ENCODE measurements around the gene RET.

RET gene

DNA sequence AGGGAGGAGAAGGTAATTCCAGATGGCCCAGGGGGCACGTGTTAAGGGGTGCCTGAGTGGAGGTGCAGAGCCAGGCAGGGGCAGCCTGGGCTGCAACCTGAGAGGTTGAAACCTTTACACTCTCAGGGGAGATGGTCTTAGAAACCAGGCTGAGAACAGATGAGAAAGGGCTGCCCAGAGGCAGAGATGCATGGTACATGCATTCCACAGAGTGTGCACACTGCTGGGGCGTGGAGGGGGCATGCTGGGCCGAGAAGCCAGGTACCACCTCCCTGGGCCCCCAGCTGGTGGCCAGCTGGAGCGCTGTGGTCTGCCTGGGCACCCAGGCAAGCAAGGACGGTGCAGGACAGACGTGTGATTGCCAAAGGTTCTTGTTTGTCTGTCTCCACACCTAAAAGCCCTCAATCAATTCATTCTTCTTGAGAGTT, 47.2 kb downstream of the RET start:
- DNase-seq = no peak

DNA sequence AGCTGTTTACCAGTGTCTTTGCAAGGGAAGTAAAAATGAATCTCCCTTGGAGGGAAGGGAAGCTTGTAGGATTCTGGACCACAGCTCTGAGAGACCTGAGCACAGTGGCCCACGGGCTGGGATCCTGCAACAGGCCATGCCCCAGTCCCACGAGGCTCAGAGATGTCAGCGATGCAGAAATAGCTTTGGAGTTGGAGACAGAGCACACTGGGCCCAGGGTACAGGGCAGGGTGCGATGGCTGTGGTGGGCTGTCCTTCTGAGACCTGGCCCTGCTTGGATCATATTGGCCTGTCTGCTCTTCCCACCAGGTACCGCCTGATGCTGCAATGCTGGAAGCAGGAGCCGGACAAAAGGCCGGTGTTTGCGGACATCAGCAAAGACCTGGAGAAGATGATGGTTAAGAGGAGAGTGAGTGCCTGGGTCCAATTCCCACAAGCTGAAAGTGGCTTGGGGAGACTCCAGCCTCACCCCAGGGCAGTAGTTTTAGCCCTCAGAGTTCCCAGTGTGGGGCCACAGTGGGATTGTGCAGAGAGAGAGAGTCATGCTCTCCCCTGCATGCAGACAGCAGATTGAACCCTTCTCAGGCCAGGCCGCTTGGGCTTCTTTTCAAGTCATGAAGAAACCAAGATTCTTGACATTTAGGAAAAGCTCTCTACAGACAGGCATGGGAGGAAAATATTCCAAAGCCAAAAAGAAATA, 47.9 kb downstream of the RET start:
- no peak for DNase-seq

DNA sequence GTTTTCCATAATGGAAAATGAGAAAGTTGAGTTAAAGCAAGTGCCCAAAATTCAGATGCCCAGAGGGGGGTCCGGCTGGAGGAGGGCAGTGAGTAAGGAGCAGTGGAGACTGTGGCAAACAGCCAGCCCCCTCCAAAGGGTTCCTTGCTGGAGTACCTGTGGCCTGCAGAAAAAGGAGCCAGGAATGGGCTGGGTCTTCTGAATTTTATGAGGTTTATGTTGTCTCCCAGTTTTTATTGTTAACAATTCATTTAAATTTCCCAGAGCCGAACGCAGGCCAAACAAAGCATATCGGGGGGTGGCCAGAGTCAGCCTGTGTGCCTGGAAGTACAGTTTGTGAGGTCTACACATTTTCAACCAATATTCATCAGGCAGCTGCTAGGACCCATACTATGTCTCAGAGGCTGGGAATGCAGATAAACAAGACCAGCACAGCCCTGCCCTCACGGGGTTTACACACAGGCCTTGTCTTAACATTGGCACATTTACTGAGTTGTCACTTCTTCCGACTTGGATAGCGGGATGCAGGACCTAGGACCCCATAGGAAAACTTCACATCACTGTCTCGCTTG, 48.5 kb downstream of the RET start:
- DNase-seq = no peak

DNA sequence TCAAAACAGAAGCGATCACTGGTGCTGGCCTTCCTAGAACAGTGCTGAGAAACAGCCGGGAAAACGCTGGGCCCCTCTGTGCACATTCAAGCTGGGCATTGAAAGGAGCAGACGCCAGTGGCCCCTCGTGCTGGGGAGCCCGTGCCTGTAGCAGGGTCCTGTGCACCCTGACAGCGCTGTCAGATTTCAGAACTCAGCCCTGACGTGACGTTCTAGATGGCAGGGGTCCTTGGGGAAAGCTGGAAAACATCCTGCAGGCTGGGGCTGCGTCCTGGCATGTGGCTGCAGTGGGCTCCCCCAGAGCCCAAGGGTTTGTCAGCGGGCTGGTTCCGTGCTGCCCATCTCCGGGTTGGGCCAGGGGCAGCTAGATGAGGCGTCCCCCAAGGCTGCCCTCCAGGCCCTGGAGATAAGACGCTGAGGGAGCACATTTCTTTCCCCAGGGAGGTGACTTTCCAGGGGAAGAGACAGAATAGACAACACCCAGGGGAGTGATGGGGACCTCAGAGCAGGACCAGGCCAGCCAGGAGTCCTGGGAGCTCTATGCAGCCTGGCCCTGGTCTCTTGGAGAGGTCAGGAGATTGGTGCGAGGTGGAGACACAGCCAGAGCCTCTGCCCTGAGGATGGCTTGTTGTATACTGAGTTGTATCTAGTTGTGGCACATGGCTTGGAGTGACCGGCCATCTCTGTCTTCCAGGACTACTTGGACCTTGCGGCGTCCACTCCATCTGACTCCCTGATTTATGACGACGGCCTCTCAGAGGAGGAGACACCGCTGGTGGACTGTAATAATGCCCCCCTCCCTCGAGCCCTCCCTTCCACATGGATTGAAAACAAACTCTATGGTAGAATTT, 49.2 kb downstream of the RET start:
- DNase-seq = no peak

DNA sequence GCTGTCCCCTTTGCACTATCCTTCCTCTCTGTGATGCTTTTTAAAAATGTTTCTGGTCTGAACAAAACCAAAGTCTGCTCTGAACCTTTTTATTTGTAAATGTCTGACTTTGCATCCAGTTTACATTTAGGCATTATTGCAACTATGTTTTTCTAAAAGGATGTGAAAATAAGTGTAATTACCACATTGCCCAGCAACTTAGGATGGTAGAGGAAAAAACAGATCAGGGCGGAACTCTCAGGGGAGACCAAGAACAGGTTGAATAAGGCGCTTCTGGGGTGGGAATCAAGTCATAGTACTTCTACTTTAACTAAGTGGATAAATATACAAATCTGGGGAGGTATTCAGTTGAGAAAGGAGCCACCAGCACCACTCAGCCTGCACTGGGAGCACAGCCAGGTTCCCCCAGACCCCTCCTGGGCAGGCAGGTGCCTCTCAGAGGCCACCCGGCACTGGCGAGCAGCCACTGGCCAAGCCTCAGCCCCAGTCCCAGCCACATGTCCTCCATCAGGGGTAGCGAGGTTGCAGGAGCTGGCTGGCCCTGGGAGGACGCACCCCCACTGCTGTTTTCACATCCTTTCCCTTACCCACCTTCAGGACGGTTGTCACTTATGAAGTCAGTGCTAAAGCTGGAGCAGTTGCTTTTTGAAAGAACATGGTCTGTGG, 50.0 kb downstream of the RET start:
- no peak for DNase-seq

DNA sequence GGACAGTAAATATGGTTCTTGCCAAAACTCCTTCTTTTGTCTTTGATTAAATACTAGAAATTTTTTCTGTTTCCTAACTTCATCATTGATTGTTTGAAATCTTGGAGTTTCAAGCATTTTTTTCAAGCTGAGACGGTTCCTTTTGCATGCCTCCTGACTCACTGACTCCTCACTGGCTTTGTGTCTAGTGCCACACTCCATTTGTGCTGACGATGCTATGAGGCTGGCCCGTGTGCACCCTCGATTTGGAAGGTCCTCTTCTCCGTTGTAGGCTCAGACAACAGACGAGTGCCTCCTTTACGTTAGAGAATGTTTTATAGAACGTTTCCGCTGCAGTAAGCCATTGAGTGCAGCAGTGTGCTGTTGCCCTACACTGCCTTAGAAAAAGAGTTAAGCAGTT, 50.6 kb downstream of the RET start:
- no peak for DNase-seq

DNA sequence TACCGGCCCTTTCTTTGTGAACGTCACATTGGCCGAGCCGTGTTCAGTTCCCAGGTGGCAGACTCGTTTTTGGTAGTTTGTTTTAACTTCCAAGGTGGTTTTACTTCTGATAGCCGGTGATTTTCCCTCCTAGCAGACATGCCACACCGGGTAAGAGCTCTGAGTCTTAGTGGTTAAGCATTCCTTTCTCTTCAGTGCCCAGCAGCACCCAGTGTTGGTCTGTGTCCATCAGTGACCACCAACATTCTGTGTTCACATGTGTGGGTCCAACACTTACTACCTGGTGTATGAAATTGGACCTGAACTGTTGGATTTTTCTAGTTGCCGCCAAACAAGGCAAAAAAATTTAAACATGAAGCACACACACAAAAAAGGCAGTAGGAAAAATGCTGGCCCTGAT, 51.5 kb downstream of the RET start:
- no peak for DNase-seq

DNA sequence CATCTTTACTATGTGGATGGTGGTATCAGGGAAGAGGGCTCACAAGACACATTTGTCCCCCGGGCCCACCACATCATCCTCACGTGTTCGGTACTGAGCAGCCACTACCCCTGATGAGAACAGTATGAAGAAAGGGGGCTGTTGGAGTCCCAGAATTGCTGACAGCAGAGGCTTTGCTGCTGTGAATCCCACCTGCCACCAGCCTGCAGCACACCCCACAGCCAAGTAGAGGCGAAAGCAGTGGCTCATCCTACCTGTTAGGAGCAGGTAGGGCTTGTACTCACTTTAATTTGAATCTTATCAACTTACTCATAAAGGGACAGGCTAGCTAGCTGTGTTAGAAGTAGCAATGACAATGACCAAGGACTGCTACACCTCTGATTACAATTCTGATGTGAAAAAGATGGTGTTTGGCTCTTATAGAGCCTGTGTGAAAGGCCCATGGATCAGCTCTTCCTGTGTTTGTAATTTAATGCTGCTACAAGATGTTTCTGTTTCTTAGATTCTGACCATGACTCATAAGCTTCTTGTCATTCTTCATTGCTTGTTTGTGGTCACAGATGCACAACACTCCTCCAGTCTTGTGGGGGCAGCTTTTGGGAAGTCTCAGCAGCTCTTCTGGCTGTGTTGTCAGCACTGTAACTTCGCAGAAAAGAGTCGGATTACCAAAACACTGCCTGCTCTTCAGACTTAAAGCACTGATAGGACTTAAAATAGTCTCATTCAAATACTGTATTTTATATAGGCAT, 52.3 kb downstream of the RET start:
- DNase-seq = no peak

DNA sequence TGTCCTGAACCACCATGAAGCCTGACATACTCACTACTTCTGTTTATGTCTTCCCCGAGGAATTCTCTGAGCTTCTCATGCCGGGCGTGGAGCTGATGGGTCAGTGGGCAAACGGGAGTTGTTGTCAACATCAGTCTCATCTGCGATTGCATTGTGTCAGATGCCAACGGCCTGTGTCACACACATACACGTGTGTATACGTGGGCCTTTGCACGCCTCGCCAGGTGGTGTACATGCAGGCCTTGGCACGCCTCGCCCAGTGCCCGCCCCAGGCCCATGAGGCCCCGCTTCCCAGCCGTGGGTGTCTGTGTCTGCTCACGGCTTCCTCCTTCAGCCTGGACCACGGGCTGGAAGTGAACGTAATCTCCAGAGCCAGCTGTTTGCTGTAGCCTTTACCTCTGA, 53.9 kb downstream of the RET start:
- no peak for DNase-seq

DNA sequence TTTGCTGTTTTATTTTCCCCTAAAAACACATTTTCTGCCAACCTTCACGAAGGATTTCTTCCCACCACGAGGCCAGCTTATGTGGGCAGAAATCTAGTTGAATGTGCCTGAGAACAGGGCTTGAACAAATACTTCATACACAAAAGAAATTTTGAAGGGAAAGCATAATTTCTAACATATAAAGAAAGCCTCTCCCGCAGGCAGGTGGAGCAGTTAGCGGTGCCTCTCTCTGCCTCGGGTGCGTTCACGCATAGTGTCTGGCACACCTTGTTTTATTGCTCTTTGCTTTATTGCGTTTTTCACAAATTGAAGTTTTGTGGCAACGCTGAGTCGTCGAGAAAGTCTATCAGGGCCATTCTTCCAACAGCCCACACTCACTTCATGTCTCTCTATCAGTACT, 54.4 kb downstream of the RET start:
- no peak for DNase-seq

DNA sequence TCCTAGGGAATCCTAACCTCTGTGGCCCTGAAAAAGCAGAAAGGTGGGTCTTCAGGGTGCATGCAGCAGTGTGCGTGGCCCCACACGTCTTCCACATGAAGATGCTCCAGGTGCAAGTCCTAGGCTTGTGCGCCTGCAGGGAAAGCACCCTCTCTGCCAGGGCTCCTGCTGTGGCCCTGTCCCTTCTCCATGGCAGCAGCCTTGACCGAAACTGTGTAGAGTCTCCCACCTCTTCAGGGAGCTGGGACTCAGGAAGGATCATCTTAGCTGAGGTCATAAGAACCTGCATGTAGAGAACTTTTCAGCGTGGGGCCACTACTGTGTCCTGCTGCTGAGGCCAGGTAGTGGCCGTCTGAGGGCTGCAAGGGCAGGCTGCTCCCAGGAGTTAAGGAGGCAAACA, 55.0 kb downstream of the RET start:
- no peak for DNase-seq

DNA sequence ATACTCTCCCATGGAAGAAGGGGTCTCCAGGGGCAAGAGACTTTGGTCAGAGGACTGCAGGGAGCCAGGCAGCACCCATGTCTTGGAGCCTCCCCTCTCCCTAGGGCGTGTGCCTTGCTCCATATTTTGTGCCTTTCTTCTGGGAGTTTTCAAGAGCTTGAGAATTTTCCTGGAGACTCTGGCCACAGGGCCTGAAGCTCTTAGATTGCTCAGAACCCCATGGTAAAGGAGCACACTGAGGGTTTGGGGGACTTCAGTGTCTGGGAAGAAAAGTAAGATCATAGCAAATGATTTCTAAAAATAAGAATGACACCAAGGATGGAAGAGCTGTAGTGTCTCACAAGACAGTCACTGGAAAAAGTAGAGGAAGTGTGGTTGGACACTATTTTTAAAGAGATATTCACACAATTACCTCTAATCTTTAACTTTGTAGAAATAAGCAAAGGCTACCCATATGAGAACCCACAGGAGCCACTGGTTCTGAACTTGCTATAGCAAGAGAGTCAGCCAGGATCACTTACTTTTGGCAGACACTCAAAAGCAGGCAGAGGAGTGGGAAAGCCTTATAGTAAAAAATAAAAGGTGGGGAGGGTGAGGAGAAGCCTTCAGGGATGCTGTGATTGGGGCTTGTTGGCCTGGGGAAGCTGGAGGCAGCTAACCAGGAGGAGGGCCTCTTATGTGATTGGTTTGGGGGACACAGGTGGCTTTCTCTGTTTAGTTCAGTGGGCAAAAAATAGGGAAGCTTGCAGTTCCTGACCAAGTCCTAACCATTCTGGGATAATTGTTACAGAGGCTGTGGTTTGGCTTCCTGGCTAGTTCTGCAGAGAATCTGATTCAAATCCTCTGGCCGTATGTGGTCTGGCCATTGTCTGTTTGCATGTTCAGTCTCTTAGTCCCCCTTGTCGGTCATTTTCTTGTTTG, 56.3 kb downstream of the RET start:
- no peak for DNase-seq

DNA sequence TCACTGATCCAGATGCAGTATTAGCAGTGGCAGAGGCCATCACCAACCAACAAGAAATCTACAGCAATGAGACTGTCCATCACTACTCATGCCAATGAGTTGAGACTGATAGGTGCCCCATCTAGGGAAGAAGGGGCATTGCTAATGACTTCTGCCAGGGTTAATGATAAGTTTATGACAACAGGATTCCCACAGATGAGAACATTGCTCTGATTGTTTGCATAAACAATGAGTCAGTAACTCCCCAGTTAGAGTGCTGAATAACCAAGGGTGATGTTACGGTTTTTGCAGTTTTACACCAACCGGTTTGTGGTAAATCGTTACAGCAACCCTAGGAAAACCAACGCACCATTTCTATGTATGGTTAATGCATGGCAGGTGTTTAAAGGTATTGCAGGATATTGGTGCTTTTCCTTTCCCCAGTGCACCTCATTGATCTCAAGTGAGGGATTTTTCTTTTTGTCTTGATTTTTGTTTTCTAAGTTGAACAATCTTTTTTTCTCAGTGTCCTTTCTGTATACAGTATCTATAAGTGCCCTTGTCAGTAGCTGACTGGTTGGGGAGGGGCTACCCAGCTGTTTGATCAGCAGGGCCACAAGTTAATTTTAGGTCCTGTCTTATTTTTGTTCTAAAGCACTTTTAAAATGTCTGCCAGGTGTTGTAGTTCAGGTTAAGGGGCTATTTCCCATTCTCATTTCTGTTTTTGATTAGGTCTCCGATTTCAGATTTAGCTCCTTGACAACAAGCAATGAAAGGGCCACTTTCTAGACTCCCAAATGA, 57.4 kb downstream of the RET start:
- DNase-seq = no peak

DNA sequence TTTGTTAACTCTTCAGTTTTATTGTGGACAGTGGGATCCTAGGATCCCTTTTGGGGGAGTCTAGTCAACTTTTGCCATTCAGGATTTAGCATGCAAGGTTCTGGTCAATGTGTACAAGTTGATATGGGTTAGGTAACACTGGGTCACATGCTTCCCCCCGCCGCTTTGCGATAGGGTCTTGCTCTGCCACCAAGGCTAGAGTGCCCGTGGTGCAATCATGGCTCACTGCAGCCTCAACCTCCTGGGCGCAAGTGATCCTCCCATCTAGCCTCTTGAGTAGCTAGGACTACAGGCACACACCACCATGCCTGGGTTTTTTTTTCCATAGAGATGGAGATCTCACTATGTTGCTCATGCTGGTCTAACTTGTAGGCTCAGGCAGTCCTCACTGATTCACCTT, 58.2 kb downstream of the RET start:
- DNase-seq = no peak

DNA sequence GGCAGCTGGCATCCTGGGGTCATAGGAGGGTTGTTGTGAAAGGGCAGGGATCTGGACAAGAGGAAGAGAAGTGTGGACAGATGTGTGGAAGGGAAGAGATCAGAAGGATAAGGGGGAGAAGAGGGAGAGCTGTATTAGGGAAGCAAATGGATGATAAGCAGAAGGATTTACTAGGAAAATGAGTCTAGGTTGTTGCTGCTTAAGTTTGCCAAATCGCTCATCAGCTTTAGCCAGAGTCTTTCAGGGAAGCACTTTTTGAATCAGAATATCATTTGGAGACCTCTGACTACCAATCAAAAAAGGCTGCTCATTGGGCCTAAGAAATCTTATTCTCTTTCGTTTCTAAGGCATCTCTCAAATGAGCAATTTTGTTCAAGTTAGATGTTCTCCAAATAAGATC, 58.8 kb downstream of the RET start:
- no peak for DNase-seq

DNA sequence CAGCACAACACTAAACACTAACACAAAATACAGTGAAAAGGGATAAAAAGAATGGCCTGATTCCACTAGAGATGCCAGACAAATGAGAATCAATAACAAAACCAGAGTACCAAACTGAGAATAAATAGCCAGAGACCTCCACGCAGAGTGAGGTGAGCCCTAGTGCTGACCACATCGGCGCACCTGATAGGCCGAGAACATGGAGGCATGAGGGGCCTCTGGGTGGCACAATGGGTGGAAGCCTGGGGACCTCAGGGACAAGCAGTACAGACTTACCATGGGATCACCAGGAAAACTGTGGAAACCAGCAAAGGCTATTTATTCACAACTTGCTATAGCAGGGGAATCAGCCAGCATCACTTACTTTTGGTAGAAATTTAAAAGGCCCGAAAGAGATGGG, 59.6 kb downstream of the RET start:
- no peak for DNase-seq

DNA sequence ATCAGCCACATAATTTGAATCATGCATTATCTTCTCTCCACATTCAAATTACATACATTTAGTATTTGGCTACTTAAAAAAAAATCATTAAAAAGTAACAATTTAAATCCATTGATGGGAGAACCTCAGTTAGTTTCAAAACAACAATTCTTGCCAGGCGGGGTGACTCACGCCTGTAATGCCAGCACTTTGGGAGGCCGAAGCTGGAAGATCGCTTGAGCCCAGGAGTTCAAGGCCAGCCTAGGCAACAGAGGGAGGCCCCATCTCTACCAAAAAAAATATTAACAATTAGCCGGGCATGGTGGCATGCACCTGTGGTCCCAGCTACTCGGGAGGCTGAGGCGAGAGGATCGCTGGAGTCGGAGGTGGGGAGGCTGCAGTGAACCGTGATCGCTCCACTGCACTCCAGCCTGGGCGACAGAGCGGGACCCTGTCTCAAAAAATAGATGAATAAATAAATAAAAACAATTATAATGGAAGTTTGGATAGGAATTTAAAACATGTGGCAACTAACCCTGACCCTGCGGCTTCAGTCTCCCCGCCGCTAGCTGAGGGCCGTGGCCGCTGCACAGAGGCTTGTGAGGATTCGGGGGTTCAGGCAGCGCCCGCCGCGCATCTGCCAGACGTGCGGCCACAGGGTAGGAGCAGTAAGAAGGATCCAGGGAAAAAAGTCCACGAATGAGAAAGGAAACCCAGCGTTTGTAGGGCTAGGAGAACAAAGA, 60.3 kb downstream of the RET start:
- DNase-seq = no peak

DNA sequence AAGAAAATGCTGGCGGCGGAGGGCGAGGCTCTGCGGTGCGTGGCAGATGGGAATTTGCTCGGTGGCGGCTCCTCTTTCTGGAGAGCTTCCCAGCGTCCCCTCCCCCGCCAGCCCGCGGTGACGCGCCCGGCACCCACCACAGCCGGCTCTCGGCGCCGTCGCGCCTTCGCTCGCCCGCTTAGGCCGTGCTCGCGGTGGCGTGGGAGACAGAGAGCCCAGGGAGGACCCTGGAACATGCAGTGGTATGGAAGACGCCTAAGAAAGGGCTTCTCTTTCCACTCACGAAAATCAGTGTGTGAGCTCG, 60.8 kb downstream of the RET start:
- DNase-seq = no peak

DNA sequence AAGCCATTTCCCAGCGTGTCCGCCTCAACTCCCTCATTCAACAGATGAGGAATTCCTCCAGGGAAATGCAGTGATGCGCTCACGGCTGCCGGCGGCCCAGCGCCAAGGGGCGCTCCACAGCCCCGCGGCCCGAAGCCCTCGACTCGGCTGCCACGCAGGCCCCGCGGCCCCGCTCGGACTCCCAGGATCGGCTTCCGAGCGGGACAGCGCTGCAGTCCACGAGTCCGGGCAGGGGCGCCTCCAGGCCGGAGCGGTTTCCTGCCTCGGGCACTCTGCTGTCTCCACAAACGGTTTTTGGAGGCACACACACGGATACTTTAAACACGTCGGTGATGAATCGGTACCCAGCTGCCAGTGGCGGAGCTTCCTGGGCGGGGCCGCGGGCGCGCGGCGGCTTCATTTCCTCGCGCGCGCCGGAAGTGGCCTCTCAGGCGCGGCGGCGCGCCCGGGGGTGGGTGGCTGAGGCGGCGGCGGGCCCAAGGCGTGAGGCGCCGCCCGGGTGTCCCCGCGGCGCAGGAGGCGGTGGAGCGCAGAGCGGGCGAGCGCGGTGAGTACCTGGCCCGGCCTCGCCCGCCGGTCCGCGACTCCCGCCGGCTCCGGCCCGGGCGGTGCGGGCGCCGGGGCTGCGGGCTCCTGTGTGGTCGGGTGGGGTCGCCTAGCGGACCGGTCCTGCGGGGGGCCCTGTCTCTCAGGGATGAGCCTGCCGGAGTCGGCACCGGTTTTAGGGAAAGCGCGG, 61.3 kb downstream of the RET start, which contains the start of gene CSGALNACT2:
CSGALNACT2 (plus strand) TSS at position 425 of the 736 bp plus-strand sequence. CDS start 16,705 bp downstream, outside the sequence.
- DNase-seq = no peak
